SK-N-SH (cell line): ENCODE results near the gene AGBL5.

Experiments
- CTCF ChIP-seq: fragments of 200-600 bp; sonication (generic); IDR thresholded peaks from 2 replicates; pipeline ENCODE4 v1.6.1; 2017; ENCODE audit warnings: antibody characterized with exemption, mild to moderate bottlenecking, moderate library complexity
- ELF1 ChIP-seq: IDR thresholded peaks from 2 replicates; pipeline ENCODE4 v1.4.0; 2012
- EP300 ChIP-seq, 2 experiments: IDR thresholded peaks; 2 replicates each; pipeline versions ENCODE4 v1.4.0 to v1.6.1; 2012; ENCODE audit warnings: borderline replicate concordance in 1 of 2, low read depth in 1 of 2, low read length in 1 of 2
- EZH2phosphoT487 ChIP-seq: fragments of 200-600 bp; sonication (generic); IDR thresholded peaks from 2 replicates; pipeline ENCODE4 v1.6.1; 2017; ENCODE audit warnings: low read depth, mixed run types, mild to moderate bottlenecking, antibody characterized with exemption, moderate library complexity, borderline replicate concordance
- MXI1 ChIP-seq: IDR thresholded peaks from 2 replicates; pipeline ENCODE4 v1.6.1; 2012; ENCODE audit warnings: mild to moderate bottlenecking, low read depth, low read length, improper control_type of control experiment
- NFIC ChIP-seq: IDR thresholded peaks from 2 replicates; pipeline ENCODE4 v1.4.0; 2012; ENCODE audit warnings: borderline replicate concordance
- RAD21 ChIP-seq: IDR thresholded peaks from 2 replicates; pipeline ENCODE4 v1.6.1; 2012; ENCODE audit warnings: mild to moderate bottlenecking, low read length
- RCOR1 ChIP-seq: fragments of 150-350 bp; IDR thresholded peaks from 2 replicates; pipeline ENCODE4 v1.6.1; 2017; ENCODE audit warnings: antibody characterized with exemption, low read length
- TCF12 ChIP-seq: IDR thresholded peaks from 2 replicates; pipeline ENCODE4 v1.4.0; 2012
- TEAD4 ChIP-seq: IDR thresholded peaks from 2 replicates; pipeline ENCODE4 v1.4.0; 2012; ENCODE audit warnings: mild to moderate bottlenecking, borderline replicate concordance; ENCODE audit not compliant: insufficient read depth
- YY1 ChIP-seq: IDR thresholded peaks from 2 replicates; pipeline ENCODE4 v1.4.0; 2012; ENCODE audit warnings: low read depth, mild to moderate bottlenecking
- ZBTB33 ChIP-seq: IDR thresholded peaks from 2 replicates; pipeline ENCODE4 v1.4.0; 2012; ENCODE audit warnings: low read depth, borderline replicate concordance

- no peak for TF ChIP-seq TEAD4
- no peak for TF ChIP-seq CTCF
- no peak for TF ChIP-seq MXI1
- TF ChIP-seq EP300 (IDR thresholded peaks at IDR 0.05; ENCODE audit: borderline replicate concordance in 1 of 2, low read depth in 1 of 2, low read length in 1 of 2): no peak
- no peak for TF ChIP-seq TCF12
- no peak for TF ChIP-seq NFIC
- TF ChIP-seq YY1: no peak
- TF ChIP-seq ELF1: no peak
- no peak for TF ChIP-seq RAD21
- TF ChIP-seq RCOR1: no peak
- TF ChIP-seq EZH2phosphoT487: no peak
- TF ChIP-seq ZBTB33: no peak
These were observed 3.3 kb downstream of the AGBL5 start for GRCh38 chr2:27054721-27055120.
